Measurements from ENCODE around the gene ITM2B. TPM values are rescaled to one million over a fixed set of nuclear protein-coding genes. Genes with fewer than 3 reads are reported as not detected.
A peak's percentile ranks its signal among the peaks of the same experiment; 100 is the strongest.

The ITM2B gene
- total RNA-seq, 1 experiment from 2014 or later = 179 TPM

- no peaks in the 10 kb centered on the region for H3K9me3 Mint-ChIP-seq (ENCODE audit: unreplicated experiment)
- CTCF ChIA-PET = no interaction called here
- no TSS peak for BruUV-seq (replicated peaks)
- H3K27ac Mint-ChIP-seq (ENCODE audit: low read depth, unreplicated experiment) = no peak overlapping the region
- DNase-seq (ENCODE audit: unreplicated experiment) = no peak
- no peak overlapping the region for H3K4me3 Mint-ChIP-seq (ENCODE audit: unreplicated experiment)
- peaks cover under 1% of the 10 kb centered on the region for H3K4me1 Mint-ChIP-seq (ENCODE audit: insufficient read depth, unreplicated experiment)
- POLR2A ChIA-PET = interaction anchor here (1.7 kb wide), 1 partner anchor 64 kb away, joined by 4 read pairs; the partner anchor contains the start of gene ITM2B
- peaks cover 6% of the 10 kb centered on the region for H3K36me3 Mint-ChIP-seq (ENCODE audit: insufficient read depth, unreplicated experiment)
- peaks cover 10% of the 10 kb centered on the region for H3K27me3 Mint-ChIP-seq (ENCODE audit: insufficient read depth, unreplicated experiment)
- intact Hi-C loops (cut with micrococcal nuclease) = no loop called here
- no peak for TF ChIP-seq CTCF (IDR thresholded peaks at IDR 0.05; ENCODE audit: unreplicated experiment)
Observed at GRCh38 chr13:48297131-48297786, 64.3 kb downstream of the ITM2B start.

- ChIA-PET POLR2A (interaction anchor here (0.9 to 1.4 kb wide), 2 partner anchors 11 to 63 kb away, joined by 3 read pairs; no protein-coding TSS in a partner anchor), CTCF (no interaction called here)
- intact Hi-C loops (cut with micrococcal nuclease) = no loop called here
- BruUV-seq (replicated peaks) = no TSS peak
- Mint-ChIP-seq H3K4me1 (ENCODE audit: insufficient read depth, unreplicated experiment) (peaks cover 11% of the 10 kb centered on the region), H3K36me3 (ENCODE audit: insufficient read depth, unreplicated experiment) (peaks cover 6% of the 10 kb centered on the region), H3K27me3 (ENCODE audit: insufficient read depth, unreplicated experiment) (peaks cover 10% of the 10 kb centered on the region), H3K27ac (ENCODE audit: low read depth, unreplicated experiment) (no peak overlapping the region), H3K4me3 (ENCODE audit: unreplicated experiment) (no peak overlapping the region), H3K9me3 (ENCODE audit: unreplicated experiment) (no peaks in the 10 kb centered on the region)
- no peak for DNase-seq (ENCODE audit: unreplicated experiment)
- no peak for TF ChIP-seq CTCF (IDR thresholded peaks at IDR 0.05; ENCODE audit: unreplicated experiment)
Observed at GRCh38 chr13:48299591-48299990, 66.6 kb downstream of the ITM2B start.

- no peaks in the 10 kb centered on the region for H3K9me3 Mint-ChIP-seq (ENCODE audit: unreplicated experiment)
- no peak for DNase-seq (ENCODE audit: unreplicated experiment)
- ChIA-PET CTCF (interaction anchor here (0.6 to 1.2 kb wide), 4 partner anchors 30 to 274 kb away, joined by 3 to 4 read pairs (median 3); no protein-coding TSS in a partner anchor), POLR2A (interaction anchor here (0.6 to 5.8 kb wide), 26 partner anchors 10 to 1507 kb away, joined by 3 to 92 read pairs (median 4); partner anchors contain the start of genes ITM2B, LPAR6, MED4 and RCBTB2)
- intact Hi-C loops (cut with micrococcal nuclease) = no loop called here
- no peak for TF ChIP-seq CTCF (IDR thresholded peaks at IDR 0.05; ENCODE audit: unreplicated experiment)
- H3K27me3 Mint-ChIP-seq (ENCODE audit: insufficient read depth, unreplicated experiment) = peaks cover 2% of the 10 kb centered on the region
- peaks cover 13% of the 10 kb centered on the region for H3K36me3 Mint-ChIP-seq (ENCODE audit: insufficient read depth, unreplicated experiment)
- H3K4me3 Mint-ChIP-seq (ENCODE audit: unreplicated experiment) = peak overlapping the region; percentile 86
- BruUV-seq (replicated peaks) = no TSS peak
- peak overlapping the region; percentile 97 for H3K27ac Mint-ChIP-seq (ENCODE audit: low read depth, unreplicated experiment)
- H3K4me1 Mint-ChIP-seq (ENCODE audit: insufficient read depth, unreplicated experiment) = peaks cover 16% of the 10 kb centered on the region
Observed at GRCh38 chr13:48302871-48303358, 69.9 kb downstream of the ITM2B start.

GRCh38 chr13:48303359-48304142 lies 70.5 kb downstream of the ITM2B start, which contains the start of gene RB1:
TSS of gene RB1 (plus strand) at chr13:48303751. CDS start at chr13:48303913, 162 bp downstream.
- H3K27me3 Mint-ChIP-seq (ENCODE audit: insufficient read depth, unreplicated experiment) = no peaks in the 10 kb centered on the region
- H3K4me3 Mint-ChIP-seq (ENCODE audit: unreplicated experiment) = peak within 1 kb of the TSS; percentile 86
- peak within 1 kb of the TSS; percentile 97 for H3K27ac Mint-ChIP-seq (ENCODE audit: low read depth, unreplicated experiment)
- H3K36me3 Mint-ChIP-seq (ENCODE audit: insufficient read depth, unreplicated experiment) = peaks cover 17% of the 10 kb centered on the region
- H3K9me3 Mint-ChIP-seq (ENCODE audit: unreplicated experiment) = no peaks in the 10 kb centered on the region
- POLR2A ChIA-PET = interaction anchor here (0.7 to 5.8 kb wide), 28 partner anchors 11 to 779 kb away, joined by 3 to 92 read pairs (median 4); partner anchors contain the start of genes ITM2B, LPAR6, MED4 and NUDT15
- BruUV-seq (replicated peaks) = TSS peak; percentile 82
- CTCF ChIA-PET = interaction anchor here (1.2 kb wide), 1 partner anchor 40 kb away, joined by 4 read pairs; no protein-coding TSS in a partner anchor
- intact Hi-C loops (cut with micrococcal nuclease) = loop anchor here (1.0 kb wide), 2 partner anchors 70 to 176 kb away; partner anchors contain the start of gene ITM2B
- TF ChIP-seq CTCF (IDR thresholded peaks at IDR 0.05; ENCODE audit: unreplicated experiment) = no peak
- peaks cover 16% of the 10 kb centered on the region for H3K4me1 Mint-ChIP-seq (ENCODE audit: insufficient read depth, unreplicated experiment)
- peak; percentile 92 for DNase-seq (ENCODE audit: unreplicated experiment)
